GM12891 (cell line): Measurements from ENCODE around the gene FAM3D.
"Not testable (repeated sequence)": the region's sequence is repeated elsewhere in the genome, so short reads cannot be mapped to it uniquely, and the experiment has no call there.

Experiments used
- DNase-seq: peaks from one replicate; pipeline ENCODE4 v3.0.0; 2011; ENCODE audit warnings: low spot score; ENCODE audit not compliant: insufficient read length
- FAIRE-seq: peaks from 2 replicates; lab custom pipeline; 2011; peaks lifted over from hg19 to GRCh38; lab: Jason Lieb, UNC
- PAX5 ChIP-seq: IDR thresholded peaks from 2 replicates; pipeline ENCODE4 v1.6.1; 2011; ENCODE audit warnings: low read length, moderate library complexity, mild to moderate bottlenecking; ENCODE audit not compliant: insufficient read depth, severe bottlenecking
- POLR2A ChIP-seq: IDR thresholded peaks from 2 replicates; pipeline ENCODE4 v1.6.1; 2011; ENCODE audit warnings: low read depth, low read length, control low read depth
- POLR2AphosphoS5 ChIP-seq: IDR thresholded peaks from 2 replicates; pipeline ENCODE4 v1.6.1; 2011; ENCODE audit warnings: low read depth, low read length, control low read depth
- POU2F2 ChIP-seq: IDR thresholded peaks from 2 replicates; pipeline ENCODE4 v1.6.1; 2011; ENCODE audit warnings: low read depth, mild to moderate bottlenecking, control low read depth, low read length, moderate library complexity
- SPI1 ChIP-seq: IDR thresholded peaks from 2 replicates; pipeline ENCODE4 v1.6.1; 2011; ENCODE audit warnings: low read depth, low read length, control low read depth
- TAF1 ChIP-seq: IDR thresholded peaks from 2 replicates; pipeline ENCODE4 v1.6.1; 2011; ENCODE audit warnings: low read depth, low read length, control low read depth

FAM3D gene

DNA sequence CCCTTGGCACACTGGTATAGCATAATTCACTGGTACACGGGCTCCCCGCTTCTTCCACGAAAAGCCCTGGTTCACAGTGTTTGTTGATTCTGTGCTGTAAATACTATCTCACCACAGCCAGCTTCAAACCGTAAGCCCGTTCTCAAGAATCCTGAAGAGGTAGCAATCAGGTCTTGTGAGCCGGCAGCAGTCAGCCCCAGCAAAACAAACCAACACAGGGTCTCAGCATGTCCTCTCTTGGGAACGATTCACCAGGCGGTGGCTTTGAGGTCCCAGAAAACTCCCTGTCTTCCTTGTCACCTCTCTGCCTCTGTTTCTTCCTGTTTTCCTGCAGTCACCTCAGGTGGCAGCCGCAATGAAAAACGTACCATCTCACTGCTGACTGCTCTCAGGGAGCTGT is 19.1 kb upstream of the FAM3D start:
- FAIRE-seq = no peak
- TF ChIP-seq POU2F2 (no peak), PAX5 (no peak), SPI1 (no peak), POLR2AphosphoS5 (no peak), TAF1 (no peak), POLR2A (no peak)
- DNase-seq = no peak

DNA sequence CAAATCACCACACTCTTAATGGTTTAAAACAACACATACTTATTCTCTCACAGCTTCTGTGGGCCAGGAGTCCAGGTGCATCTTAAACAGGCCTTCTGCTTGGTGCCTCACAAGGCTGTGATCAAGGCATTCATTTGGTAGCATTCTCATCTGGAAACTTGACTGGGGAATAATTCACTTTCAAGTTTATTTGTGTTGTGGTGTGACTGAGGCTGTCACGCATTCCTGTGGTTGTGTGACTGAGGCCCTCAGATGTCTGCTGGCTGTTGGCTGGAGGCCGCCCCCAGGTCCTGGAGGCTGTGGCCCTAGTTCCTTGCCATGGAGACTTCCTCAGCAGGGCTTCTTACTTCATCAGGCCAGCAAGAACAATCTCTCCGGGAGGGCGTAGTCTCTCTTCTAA is 16.9 kb upstream of the FAM3D start:
- FAIRE-seq (no peak), DNase-seq (no peak)
- TF ChIP-seq POLR2A = no peak
- no peak for TF ChIP-seq TAF1
- TF ChIP-seq SPI1 = no peak
- no peak for TF ChIP-seq PAX5
- TF ChIP-seq POU2F2 = no peak
- no peak for TF ChIP-seq POLR2AphosphoS5

DNA sequence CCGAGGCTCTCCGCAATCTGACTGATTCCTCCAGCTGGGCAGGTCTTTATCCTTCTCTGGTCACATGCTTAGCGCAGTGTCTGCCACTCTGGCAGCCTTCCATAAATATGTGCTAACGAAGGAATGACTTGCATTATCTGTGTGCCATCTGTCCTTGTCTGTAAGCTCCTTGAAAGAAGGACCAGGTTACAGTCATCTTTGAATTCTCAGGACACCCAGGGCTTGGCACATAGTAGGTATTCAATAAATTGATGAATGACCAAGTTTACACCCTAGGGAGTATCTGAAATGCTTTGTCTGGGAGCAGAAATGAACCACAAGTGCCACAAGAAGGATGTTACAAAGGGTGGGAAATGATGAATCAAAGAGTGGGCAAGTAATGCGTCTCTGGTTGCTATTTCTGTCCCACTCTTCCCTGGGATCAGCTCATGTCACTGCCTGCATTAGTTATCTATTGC is 16.5 kb upstream of the FAM3D start:
- no peak for FAIRE-seq
- no peak for DNase-seq

DNA sequence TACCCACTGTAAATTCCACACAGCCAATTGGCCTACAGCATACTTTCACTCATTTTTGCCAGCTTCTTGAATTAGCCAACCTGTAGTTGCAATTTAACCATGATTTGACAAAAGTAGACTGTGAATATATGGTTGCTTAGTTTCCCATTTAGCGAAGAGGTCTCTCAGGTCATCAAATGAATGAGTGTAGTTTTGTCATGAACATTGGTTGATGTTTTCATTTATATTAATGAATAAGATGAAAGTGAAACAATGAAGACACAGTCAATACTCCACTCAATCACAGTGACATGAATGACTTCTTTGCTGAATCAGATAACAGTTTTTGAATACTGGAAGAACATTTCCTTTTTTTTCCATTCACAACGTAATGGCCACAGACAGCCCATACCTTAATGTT is 15.3 kb upstream of the FAM3D start:
- FAIRE-seq (no peak), DNase-seq (no peak)
- TF ChIP-seq POU2F2 (no peak), SPI1 (no peak), POLR2AphosphoS5 (no peak), POLR2A (no peak), TAF1 (no peak), PAX5 (no peak)

More for the DNA sequence above, 16.5 kb upstream of the FAM3D start:
- TF ChIP-seq PAX5 (no peak), POLR2A (no peak), TAF1 (no peak)

DNA sequence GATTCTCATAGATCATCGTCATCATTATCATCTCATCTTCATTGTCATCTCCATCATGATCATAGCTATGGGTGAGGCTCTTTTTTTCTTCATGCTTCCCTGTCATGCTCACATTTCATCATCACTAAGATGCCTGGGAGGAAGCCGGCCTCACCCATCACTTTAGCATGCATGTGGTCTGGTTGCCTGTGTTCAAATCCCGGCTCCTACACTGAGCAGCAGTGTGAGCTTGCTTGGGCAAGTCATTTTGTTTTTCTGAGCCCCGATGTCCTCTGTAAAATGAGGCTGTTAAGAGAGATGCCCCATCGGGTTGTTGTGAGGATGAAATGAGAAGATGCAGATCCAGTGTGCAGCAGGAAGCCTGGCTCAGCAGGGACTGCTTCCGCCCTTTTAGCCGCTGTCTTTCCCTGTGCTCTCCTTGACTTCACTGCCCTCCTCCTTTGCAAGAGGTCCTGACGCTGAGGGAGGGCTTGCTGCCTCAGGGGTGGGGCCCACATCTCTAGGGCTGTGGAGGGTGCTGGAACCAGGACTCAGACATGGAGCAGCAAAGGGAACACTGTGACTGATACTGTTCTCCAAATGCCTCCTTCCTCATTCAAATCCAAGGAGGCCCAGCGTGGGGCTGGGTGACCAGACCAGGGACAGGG is 14.4 kb upstream of the FAM3D start:
- no peak for FAIRE-seq
- DNase-seq = no peak
- TF ChIP-seq SPI1 (no peak), POU2F2 (no peak), PAX5 (no peak), POLR2A (no peak), TAF1 (no peak), POLR2AphosphoS5 (no peak)

DNA sequence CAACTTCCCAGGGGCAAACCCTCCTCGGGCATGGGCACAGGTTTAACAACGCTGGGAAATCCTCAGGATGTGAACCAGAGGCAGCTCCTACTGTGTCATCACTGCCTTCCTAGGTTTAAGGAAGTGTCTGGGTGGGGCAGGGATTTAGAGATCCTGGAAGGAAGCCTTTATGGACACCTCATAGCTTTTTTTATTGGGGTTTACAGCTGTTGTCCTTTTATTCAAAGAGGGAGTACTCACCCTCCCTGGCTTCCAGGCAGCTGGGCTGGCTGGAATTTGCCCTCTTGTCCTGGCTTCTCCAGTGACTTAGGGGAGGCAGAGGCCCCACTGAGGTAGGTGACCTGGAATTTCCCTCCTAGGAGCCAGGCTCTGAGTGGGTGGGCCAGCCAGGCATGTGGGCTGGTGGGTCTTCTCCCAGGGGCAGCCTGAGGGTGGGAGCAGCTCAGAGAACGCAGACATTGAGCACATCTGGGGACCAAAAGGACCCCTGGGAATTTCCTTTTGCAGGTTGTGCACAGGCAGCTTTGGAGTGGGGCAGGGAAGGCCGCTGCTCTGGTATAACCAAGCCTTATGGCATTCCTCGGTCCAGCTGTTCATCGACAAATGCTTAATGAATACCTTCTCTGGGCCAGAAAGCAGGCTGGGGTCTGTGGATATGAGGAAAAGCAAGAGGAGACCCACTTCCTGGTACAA is 13.5 kb upstream of the FAM3D start:
- no peak for TF ChIP-seq PAX5
- no peak for TF ChIP-seq POU2F2
- TF ChIP-seq POLR2A = no peak
- no peak for TF ChIP-seq SPI1
- no peak for TF ChIP-seq POLR2AphosphoS5
- no peak for TF ChIP-seq TAF1
- DNase-seq (no peak), FAIRE-seq (no peak)

DNA sequence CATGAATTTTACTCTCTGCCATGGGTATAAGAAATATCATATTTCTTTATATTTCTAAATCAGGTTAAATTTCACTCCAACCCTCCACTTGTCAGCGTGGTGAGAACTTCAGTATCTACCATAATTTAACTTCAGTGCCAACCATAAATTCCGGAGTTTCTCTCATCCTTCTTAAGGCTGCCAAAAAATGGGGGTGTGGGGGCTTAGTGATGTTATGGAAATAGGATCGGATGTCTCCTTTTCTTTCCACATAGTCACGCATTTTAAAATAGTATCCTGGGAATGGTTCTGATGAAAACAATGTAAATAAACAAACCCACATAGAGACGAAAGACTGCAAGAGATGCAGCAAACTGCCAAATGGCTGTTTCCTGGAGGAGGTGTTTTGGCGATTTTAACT is 12.9 kb upstream of the FAM3D start:
- DNase-seq = no peak
- no peak for TF ChIP-seq POLR2A
- no peak for TF ChIP-seq POU2F2
- no peak for TF ChIP-seq SPI1
- TF ChIP-seq TAF1 = no peak
- TF ChIP-seq PAX5 = no peak
- no peak for TF ChIP-seq POLR2AphosphoS5
- FAIRE-seq = no peak

DNA sequence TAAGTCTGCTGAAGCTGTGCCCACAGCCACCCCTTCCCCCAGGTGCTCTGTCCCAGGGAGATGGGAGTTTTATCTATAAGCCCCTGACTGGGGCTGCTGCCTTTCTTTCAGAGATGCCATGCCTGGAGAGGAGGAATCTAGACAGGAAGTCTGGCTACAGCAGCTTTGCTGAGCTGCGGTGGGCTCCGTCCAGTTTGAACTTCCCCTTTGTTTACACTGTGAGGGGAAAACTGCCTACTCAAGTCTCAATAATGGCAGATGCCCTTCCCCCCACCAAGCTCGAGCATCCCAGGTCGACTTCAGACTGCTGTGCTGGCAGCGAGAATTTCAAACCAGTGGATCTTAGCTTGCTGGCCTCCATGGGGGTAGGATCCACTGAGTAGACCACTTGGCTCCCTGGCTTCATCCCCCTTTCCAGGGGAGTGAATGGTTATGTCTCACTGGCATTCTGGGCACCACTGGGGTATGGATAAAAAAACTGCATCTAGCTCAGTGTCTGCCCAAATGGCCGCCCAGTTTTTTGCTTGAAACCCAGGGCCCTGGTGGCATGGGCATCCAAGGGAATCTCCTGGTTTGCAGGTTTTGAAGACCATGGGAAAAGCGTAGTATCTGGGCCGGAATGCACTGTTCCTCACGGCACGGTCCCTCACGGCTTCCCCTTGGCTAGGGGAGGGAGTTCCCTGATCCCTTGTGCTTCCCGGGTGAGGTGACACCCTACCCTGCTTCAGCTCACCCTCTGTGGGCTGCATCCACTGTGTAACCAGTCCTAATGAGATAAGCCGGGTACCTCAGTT is 11.8 kb upstream of the FAM3D start:
- not testable (repeated sequence) for FAIRE-seq, DNase-seq

DNA sequence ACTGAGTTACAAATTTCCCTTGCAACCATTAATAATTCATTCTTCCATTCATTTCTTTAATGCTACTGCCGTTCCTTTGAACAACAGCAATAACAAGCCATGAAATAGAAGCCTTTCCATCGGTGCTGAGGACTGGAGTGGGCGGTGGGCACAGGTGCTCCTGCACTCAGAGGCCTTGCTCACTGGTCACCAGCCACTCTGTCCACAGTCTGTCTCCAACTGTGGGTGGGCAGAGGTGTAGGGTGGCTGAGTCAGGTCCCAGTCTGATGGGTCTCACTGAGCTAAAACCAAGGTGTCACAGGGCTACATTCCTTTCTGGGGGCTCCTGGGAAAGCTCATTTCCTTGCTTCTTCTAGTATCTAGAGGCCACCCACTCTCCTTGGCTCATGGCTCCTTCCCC is 6.3 kb upstream of the FAM3D start:
- FAIRE-seq (no peak), DNase-seq (no peak)
- TF ChIP-seq TAF1 (no peak), SPI1 (no peak), PAX5 (no peak), POU2F2 (no peak), POLR2A (no peak), POLR2AphosphoS5 (no peak)

DNA sequence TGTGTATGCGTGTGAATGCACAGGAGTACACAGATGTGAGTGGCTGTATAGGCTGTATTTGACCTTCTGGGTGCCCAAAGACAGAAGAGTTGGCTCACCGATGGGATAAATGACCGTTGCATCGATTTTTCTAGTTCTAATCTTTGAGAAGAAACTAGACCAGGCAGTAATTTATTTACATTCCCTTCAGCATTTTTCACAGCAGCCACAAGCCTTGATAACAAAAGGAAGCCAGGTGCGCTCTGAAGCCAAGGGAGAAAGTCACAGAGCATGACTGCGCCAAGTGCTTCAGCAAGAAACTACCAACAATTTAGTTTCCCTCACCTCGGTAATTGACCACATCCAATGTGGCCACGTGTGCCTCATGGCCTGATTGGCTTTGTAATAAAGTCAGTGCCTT is 5.9 kb upstream of the FAM3D start:
- no peak for DNase-seq
- no peak for TF ChIP-seq TAF1
- TF ChIP-seq SPI1 = no peak
- no peak for TF ChIP-seq POLR2AphosphoS5
- TF ChIP-seq PAX5 = no peak
- no peak for TF ChIP-seq POLR2A
- no peak for TF ChIP-seq POU2F2
- no peak for FAIRE-seq
